B cell (primary cell): Measurements from ENCODE around the gene ZMIZ1. TPM values are rescaled to one million over a fixed set of nuclear protein-coding genes. Genes with fewer than 3 reads are reported as not detected.

ENCODE experiments used
- ATAC-seq: fragments of 200-7000 bp; cut with Tn5 transposase; one replicate; pipeline ENCODE4 v1.10.0; 2021; ENCODE audit warnings: low read depth, mild to moderate bottlenecking, moderate number of reproducible peaks, moderate library complexity
- CTCF ChIA-PET: fragments of 350-600 bp; sonication (Branson Sonifier 250); formaldehyde crosslinking; loops from one replicate; lab custom pipeline; 2021; ENCODE audit warnings: antibody characterized with exemption, inconsistent platforms; lab: Charles Lee
- POLR2A ChIA-PET: fragments of 350-600 bp; sonication (Branson Sonifier 250); formaldehyde crosslinking; loops from one replicate; lab custom pipeline; 2021; ENCODE audit warnings: antibody characterized with exemption; lab: Charles Lee
- DNase-seq: peaks from one replicate; pipeline ENCODE4 v3.0.0; 2013
- H2AFZ ChIP-seq: 2 replicates; pipeline ENCODE4 v1.6.1; 2012; ENCODE audit warnings: mild to moderate bottlenecking, low read depth, low read length; ENCODE audit not compliant: insufficient read depth, poor library complexity, severe bottlenecking
- H3K27ac ChIP-seq, 2 donors: 1 replicate in 1 of 2; 2 replicates in 1 of 2; pipeline ENCODE4 v1.5.1; 2012 to 2013; ENCODE audit warnings: low read length in 2 of 2, mild to moderate bottlenecking in 2 of 2, moderate library complexity in 1 of 2
- H3K27me3 ChIP-seq, 4 experiments: fragments of 200-600 bp in 1 of 4; sonication (generic) in 1 of 4; replicated peaks in 1 of 4; 1 replicate in 2 of 4; 2 replicates in 2 of 4; pipeline versions ENCODE4 v1.6.1 to v1.7.0; 2013 to 2016; ENCODE audit warnings: low read length in 3 of 4, mild to moderate bottlenecking in 2 of 4, mixed read lengths in 1 of 4, moderate library complexity in 1 of 4; ENCODE audit not compliant: insufficient read depth in 4 of 4, control insufficient read depth in 3 of 4; ENCODE audit errors: control extremely low read depth in 1 of 4
- H3K36me3 ChIP-seq, 2 experiments: replicated peaks in 1 of 2; 1 replicate in 1 of 2; 2 replicates in 1 of 2; pipeline versions ENCODE4 v1.6.1 to v1.7.1; 2013; ENCODE audit warnings: low read length in 1 of 2; ENCODE audit not compliant: insufficient read depth in 2 of 2, control insufficient read depth in 1 of 2; ENCODE audit errors: control extremely low read depth in 1 of 2, extremely low read depth in 1 of 2
- H3K4me1 ChIP-seq, 2 donors: fragments of 200-600 bp in 1 of 2; sonication (generic) in 1 of 2; 1 replicate in 1 of 2; 2 replicates in 1 of 2; pipeline versions ENCODE4 v1.5.1 to v1.6.1; 2013 to 2017; ENCODE audit warnings: low read length in 2 of 2; ENCODE audit not compliant: control insufficient read depth in 2 of 2, insufficient read depth in 2 of 2
- H3K4me2 ChIP-seq: replicated peaks from 2 replicates; pipeline ENCODE3; 2012; ENCODE audit warnings: mild to moderate bottlenecking, low read depth, low read length; ENCODE audit not compliant: poor library complexity, severe bottlenecking
- H3K4me3 ChIP-seq, 5 experiments: fragments of 200-600 bp in 1 of 5; sonication (generic) in 1 of 5; 1 replicate in 3 of 5; 2 replicates in 2 of 5; pipeline versions ENCODE4 v1.5.1 to v1.7.0; 2011 to 2016; ENCODE audit warnings: low read length in 4 of 5, mild to moderate bottlenecking in 4 of 5, low read depth in 2 of 5, control low read depth in 1 of 5, moderate library complexity in 1 of 5; ENCODE audit not compliant: insufficient read depth in 1 of 5; ENCODE audit errors: control extremely low read depth in 1 of 5, extremely low read depth in 1 of 5
- H3K79me2 ChIP-seq: fragments of 200-600 bp; sonication (generic); one replicate; pipeline ENCODE4 v1.6.0; 2016; ENCODE audit warnings: low read length; ENCODE audit not compliant: control insufficient read depth, insufficient read depth
- H3K9ac ChIP-seq: fragments of 200-600 bp; sonication (generic); 2 replicates; pipeline ENCODE4 v1.6.1; 2017; ENCODE audit warnings: mild to moderate bottlenecking, low read length, moderate library complexity
- H3K9me3 ChIP-seq, 3 donors: one replicate each; pipeline versions ENCODE4 v1.6.1 to v1.7.1; 2013; ENCODE audit warnings: low read length in 2 of 3; ENCODE audit not compliant: control insufficient read depth in 2 of 3, insufficient read depth in 1 of 3; ENCODE audit errors: control extremely low read depth in 1 of 3
- H4K20me1 ChIP-seq: 2 replicates; pipeline ENCODE4 v1.6.0; 2012; ENCODE audit warnings: mild to moderate bottlenecking, low read length; ENCODE audit not compliant: insufficient read depth, control insufficient read depth, poor library complexity, severe bottlenecking
- H3K27ac Mint-ChIP-seq: one replicate; pipeline ENCODE4 v1.8.0; 2021; ENCODE audit warnings: mixed read lengths
- H3K27me3 Mint-ChIP-seq: one replicate; pipeline ENCODE4 v1.8.0; 2021; ENCODE audit warnings: mixed read lengths
- H3K4me1 Mint-ChIP-seq: one replicate; pipeline ENCODE4 v1.8.0; 2021; ENCODE audit warnings: mixed read lengths
- H3K4me3 Mint-ChIP-seq: one replicate; pipeline ENCODE4 v1.8.0; 2021; ENCODE audit warnings: mixed read lengths
- H3K9me3 Mint-ChIP-seq: one replicate; pipeline ENCODE4 v1.8.0; 2022; ENCODE audit warnings: mixed read lengths; ENCODE audit not compliant: insufficient read depth
- EZH2 ChIP-seq: IDR thresholded peaks from 2 replicates; pipeline ENCODE4 v1.6.1; 2012; ENCODE audit warnings: borderline replicate concordance, low read depth, mild to moderate bottlenecking, moderate library complexity, low read length; ENCODE audit not compliant: insufficient read depth, poor library complexity, severe bottlenecking
- WGBS: methylation state at CpG from one replicate; pipeline ENCODE4 v1.1.5; 2013; ENCODE audit warnings: missing lambda C conversion rate; ENCODE audit not compliant: insufficient coverage; 5-methylcytosine and 5-hydroxymethylcytosine counted together
- intact Hi-C: fragments of 100-400 bp; cut with micrococcal nuclease; formaldehyde crosslinking; loops from one replicate; pipeline ENCODE4 v1.10.0; 2022
- polyA plus RNA-seq: library from polyadenylated mRNA; depleted of rRNA; stranded (reverse); fragments of >200 nt; gene quantifications from 2 replicates; pipeline ENCODE4 v1.2.3, GENCODE V29; 2012
- total RNA-seq, 2 donors: library from RNA; stranded (reverse); fragments of 120-200 nt in 1 of 2; gene quantifications; 1 replicate in 1 of 2; 2 replicates in 1 of 2; pipeline versions ENCODE4 v1.2.3 to v1.2.4, GENCODE V29; 2013 to 2022
- TF ChIP-seq, protein P1 (sequence below): fragments of 200-600 bp; IDR thresholded peaks from one replicate; pipeline ENCODE4 v1.8.0; 2022; ENCODE audit warnings: antibody characterized with exemption, mild to moderate bottlenecking

ZMIZ1 gene
- total and polyA plus RNA-seq, 2 donors (not counting 1 experiment from before 2014, with no cell fraction given), result 14.3 to 64.9 TPM

DNA sequence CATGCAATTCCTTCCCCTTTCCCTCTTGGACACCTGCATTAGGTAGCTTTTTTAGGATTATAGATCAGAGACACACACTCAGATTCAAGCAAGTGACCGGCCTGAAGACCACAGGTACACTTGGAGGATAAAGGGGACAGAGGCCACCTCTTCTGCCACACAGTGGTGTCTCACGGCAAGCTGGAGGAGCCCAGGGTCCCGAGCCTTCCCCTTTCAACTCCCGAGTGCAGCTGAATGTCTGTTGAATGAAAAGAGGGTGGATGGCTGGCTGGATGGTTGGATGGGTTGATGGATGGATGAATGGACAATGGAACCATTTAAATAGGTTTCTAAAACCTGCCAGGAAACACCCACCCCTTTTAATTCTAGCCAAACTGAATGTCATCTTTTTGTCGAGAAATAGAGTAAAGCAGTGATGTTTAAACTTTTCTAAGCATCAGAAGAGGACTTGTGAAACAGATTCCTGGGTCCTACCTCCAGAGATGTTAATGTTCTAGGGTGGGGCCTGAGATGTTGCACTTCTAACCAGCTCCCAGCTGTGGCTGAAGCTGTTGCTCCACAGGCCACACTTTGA, 49.2 kb upstream of the ZMIZ1 start:
- Histone ChIP-seq H3K79me2 (no peaks in the 10 kb centered on the region), H3K4me1 (peaks cover 0 to 7% of the 10 kb centered on the region in 2 donors), H3K27me3 (peaks cover 0 to 5% (median 0%) of the 10 kb centered on the region in 4 experiments), H3K9me3 (peaks cover 0 to 13% (median 4%) of the 10 kb centered on the region in 3 donors), H3K36me3 (no peaks in the 10 kb centered on the region), H3K27ac (no peak overlapping the region), H3K9ac (no peak overlapping the region), H2AFZ (no peak overlapping the region), H4K20me1 (no peaks in the 10 kb centered on the region), H3K4me2 (no peak overlapping the region), H3K4me3 (no peak overlapping the region)
- ChIA-PET POLR2A (no interaction called here), CTCF (no interaction called here)
- peaks cover 6% of the 10 kb centered on the region for H3K4me1 Mint-ChIP-seq
- no peak overlapping the region for H3K4me3 Mint-ChIP-seq
- no peak overlapping the region for H3K27ac Mint-ChIP-seq
- DNase-seq (no peak), ATAC-seq (no peak)
- H3K27me3 Mint-ChIP-seq, result peaks cover 9% of the 10 kb centered on the region
- 100% methylated on average over 1 of the region's 5 CpGs for WGBS
- H3K9me3 Mint-ChIP-seq, result peaks cover 6% of the 10 kb centered on the region
- intact Hi-C loops, result no loop called here
- TF ChIP-seq EZH2, result no peak

DNA sequence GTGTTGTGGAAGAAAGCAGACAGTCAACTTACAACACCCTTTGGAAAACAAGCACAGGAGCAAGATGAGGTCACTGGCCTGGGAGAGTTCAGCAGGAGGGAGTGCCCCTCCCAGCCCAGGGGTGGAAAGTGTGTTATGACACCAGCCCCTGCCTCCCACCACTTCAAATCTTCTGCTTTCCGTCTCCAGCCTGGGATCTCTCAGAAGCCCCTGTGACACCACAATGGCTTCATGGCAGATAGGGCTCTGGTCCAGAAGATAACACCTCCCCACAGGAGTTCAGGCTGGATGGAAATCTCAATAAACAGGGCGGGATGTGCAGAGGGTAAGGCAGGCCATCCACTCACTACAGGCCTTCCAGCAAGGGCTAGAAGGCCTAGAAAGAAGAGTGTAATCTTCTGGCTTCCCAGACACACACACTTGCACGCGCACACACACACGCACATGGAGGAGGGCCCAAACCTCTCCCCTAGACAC, 48.7 kb upstream of the ZMIZ1 start:
- Histone ChIP-seq H3K9me3 (peaks cover 0 to 13% (median 4%) of the 10 kb centered on the region in 3 donors), H4K20me1 (no peaks in the 10 kb centered on the region), H3K36me3 (no peaks in the 10 kb centered on the region), H3K27me3 (peaks cover 0 to 5% (median 0%) of the 10 kb centered on the region in 4 experiments), H3K4me2 (no peak overlapping the region), H3K4me3 (no peak overlapping the region), H2AFZ (no peak overlapping the region), H3K79me2 (no peaks in the 10 kb centered on the region), H3K27ac (no peak overlapping the region), H3K9ac (no peak overlapping the region), H3K4me1 (peaks cover 0 to 7% of the 10 kb centered on the region in 2 donors)
- peaks cover 6% of the 10 kb centered on the region for H3K4me1 Mint-ChIP-seq
- TF ChIP-seq EZH2, result no peak
- TF ChIP-seq, protein P1, sequence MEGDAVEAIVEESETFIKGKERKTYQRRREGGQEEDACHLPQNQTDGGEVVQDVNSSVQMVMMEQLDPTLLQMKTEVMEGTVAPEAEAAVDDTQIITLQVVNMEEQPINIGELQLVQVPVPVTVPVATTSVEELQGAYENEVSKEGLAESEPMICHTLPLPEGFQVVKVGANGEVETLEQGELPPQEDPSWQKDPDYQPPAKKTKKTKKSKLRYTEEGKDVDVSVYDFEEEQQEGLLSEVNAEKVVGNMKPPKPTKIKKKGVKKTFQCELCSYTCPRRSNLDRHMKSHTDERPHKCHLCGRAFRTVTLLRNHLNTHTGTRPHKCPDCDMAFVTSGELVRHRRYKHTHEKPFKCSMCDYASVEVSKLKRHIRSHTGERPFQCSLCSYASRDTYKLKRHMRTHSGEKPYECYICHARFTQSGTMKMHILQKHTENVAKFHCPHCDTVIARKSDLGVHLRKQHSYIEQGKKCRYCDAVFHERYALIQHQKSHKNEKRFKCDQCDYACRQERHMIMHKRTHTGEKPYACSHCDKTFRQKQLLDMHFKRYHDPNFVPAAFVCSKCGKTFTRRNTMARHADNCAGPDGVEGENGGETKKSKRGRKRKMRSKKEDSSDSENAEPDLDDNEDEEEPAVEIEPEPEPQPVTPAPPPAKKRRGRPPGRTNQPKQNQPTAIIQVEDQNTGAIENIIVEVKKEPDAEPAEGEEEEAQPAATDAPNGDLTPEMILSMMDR, result no peak
- peaks cover 7% of the 10 kb centered on the region for H3K27me3 Mint-ChIP-seq
- CTCF ChIA-PET, result no interaction called here
- POLR2A ChIA-PET, result no interaction called here
- peaks cover 6% of the 10 kb centered on the region for H3K9me3 Mint-ChIP-seq
- no peak overlapping the region for H3K27ac Mint-ChIP-seq
- intact Hi-C loops, result no loop called here
- no peak overlapping the region for H3K4me3 Mint-ChIP-seq
- DNase-seq (no peak), ATAC-seq (no peak)
- no CpG with 5 or more reads among the region's 5 CpGs for WGBS
